K562 (cell line): Measurements from ENCODE around the gene SLC39A6. TPM values are rescaled to one million over a fixed set of nuclear protein-coding genes. Genes with fewer than 3 reads are reported as not detected.
A peak's percentile ranks its signal among the peaks of the same experiment; 100 is the strongest.

ENCODE experiments used
- ARNT ChIP-seq, 2 experiments: fragments of 450-650 bp; IDR thresholded peaks; 2 replicates each; pipeline ENCODE4 v1.6.1; 2016; ENCODE audit warnings: mild to moderate bottlenecking in 1 of 2
- ATF3 ChIP-seq, 2 experiments: fragments of 450-650 bp in 1 of 2; sonication (generic) in 1 of 2; formaldehyde crosslinking in 1 of 2; IDR thresholded peaks in 1 of 2; conservative IDR thresholded peaks in 1 of 2; 2 replicates each; pipeline versions ENCODE4 v1.6.1 to v1.8.1; 2016 to 2023; ENCODE audit warnings: mild to moderate bottlenecking in 2 of 2, moderate library complexity in 2 of 2, inconsistent platforms in 1 of 2, missing genetic modification reagents in 1 of 2
- BACH1 ChIP-seq: fragments of 200-800 bp; sonication (Bioruptor generic); IDR thresholded peaks from 2 replicates; pipeline ENCODE4 v1.6.1; 2016; ENCODE audit warnings: missing genetic modification characterization, missing compliant biosample characterization
- CHD2 ChIP-seq: IDR thresholded peaks from 2 replicates; pipeline ENCODE4 v1.6.1; 2011; ENCODE audit warnings: low read depth, low read length
- CXXC5 ChIP-seq: fragments of 250-450 bp; sonication (Bioruptor Pico); IDR thresholded peaks from 2 replicates; pipeline ENCODE4 v1.8.0; 2022; ENCODE audit warnings: inconsistent platforms, mild to moderate bottlenecking, moderate library complexity
- GABPB1 ChIP-seq: sonication (generic); formaldehyde crosslinking; IDR thresholded peaks from 2 replicates; pipeline ENCODE4 v1.8.0; 2022; ENCODE audit warnings: mild to moderate bottlenecking, missing genetic modification reagents
- HDAC3 ChIP-seq: fragments of 450-650 bp; IDR thresholded peaks from 2 replicates; pipeline ENCODE4 v1.6.1; 2018; ENCODE audit warnings: borderline replicate concordance, mild to moderate bottlenecking, moderate library complexity; ENCODE audit not compliant: partially characterized antibody
- NCOA2 ChIP-seq, 2 experiments: fragments of 450-650 bp; IDR thresholded peaks; 2 replicates each; pipeline ENCODE4 v1.6.1; 2018; ENCODE audit warnings: mild to moderate bottlenecking in 2 of 2, moderate library complexity in 1 of 2; ENCODE audit not compliant: partially characterized antibody in 2 of 2
- NR2C2 ChIP-seq, 2 experiments: fragments of 200-800 bp in 1 of 2; sonication (Bioruptor generic) in 1 of 2; sonication (generic) in 1 of 2; formaldehyde crosslinking in 1 of 2; IDR thresholded peaks; 2 replicates each; pipeline versions ENCODE4 v1.6.1 to v1.8.0; 2016 to 2022; ENCODE audit warnings: mild to moderate bottlenecking in 1 of 2, missing compliant biosample characterization in 1 of 2, missing genetic modification characterization in 1 of 2, missing genetic modification reagents in 1 of 2
- PHF8 ChIP-seq: fragments of 200-600 bp; sonication (generic); IDR thresholded peaks from 2 replicates; pipeline ENCODE4 v1.6.1; 2012; ENCODE audit warnings: mixed run types, mild to moderate bottlenecking, inconsistent platforms, low read length, moderate library complexity, borderline replicate concordance
- POLR2A ChIP-seq: fragments of 450-650 bp; conservative IDR thresholded peaks from 2 replicates; pipeline ENCODE4 v1.6.1; 2016
- SAFB ChIP-seq: fragments of 200-400 bp; formaldehyde crosslinking; IDR thresholded peaks from 2 replicates; pipeline ENCODE4 v1.6.1; 2017; ENCODE audit warnings: low read depth, low read length, borderline replicate concordance
- SMAD1 ChIP-seq: fragments of 150-350 bp; IDR thresholded peaks from 2 replicates; pipeline ENCODE4 v1.6.1; 2014; ENCODE audit warnings: low read length, low read depth; ENCODE audit not compliant: partially characterized antibody
- SRSF1 ChIP-seq: fragments of 200-400 bp; formaldehyde crosslinking; IDR thresholded peaks from 2 replicates; pipeline ENCODE4 v1.6.1; 2017; ENCODE audit warnings: mild to moderate bottlenecking, low read depth, low read length, moderate library complexity
- TAL1 ChIP-seq: fragments of 450-650 bp; IDR thresholded peaks from 2 replicates; pipeline ENCODE4 v1.6.1; 2016; ENCODE audit warnings: mild to moderate bottlenecking
- TCFL5 ChIP-seq: fragments of 250-450 bp; sonication (Bioruptor Pico); conservative IDR thresholded peaks from 2 replicates; pipeline ENCODE4 v1.6.1; 2021; ENCODE audit warnings: mild to moderate bottlenecking, moderate library complexity, matching md5 sums
- ZNF232 ChIP-seq: sonication (generic); formaldehyde crosslinking; IDR thresholded peaks from 2 replicates; pipeline ENCODE4 v1.8.0; 2022; ENCODE audit warnings: mild to moderate bottlenecking, missing genetic modification reagents
- ZNF398 ChIP-seq: fragments of 250-450 bp; sonication (Bioruptor Pico); IDR thresholded peaks from 2 replicates; pipeline ENCODE4 v1.8.0; 2021; ENCODE audit warnings: moderate library complexity, mild to moderate bottlenecking, inconsistent platforms
- ZNF507 ChIP-seq: conservative IDR thresholded peaks from 2 replicates; pipeline ENCODE4 v1.6.1; 2017; ENCODE audit warnings: missing genetic modification characterization, missing compliant biosample characterization
- polyA plus RNA-seq, 8 experiments: library from polyadenylated mRNA; depleted of rRNA in 4 of 8; stranded (reverse) in 5 of 8; unstranded in 3 of 8; fragments of >200 nt; fragmentation: Nextera tagmentation in 2 of 8; fragmentation: Illumina TruSeq in 1 of 8; extraction: Ambion mirVana in 2 of 8; extraction: Trizol in 1 of 8; gene quantifications; 2 replicates each; pipeline versions ENCODE4 v1.2.1 to v1.2.3, GENCODE V29; 2011 to 2014; ENCODE audit warnings: inconsistent platforms in 1 of 8, missing spikeins in 1 of 8
- total RNA-seq, 7 experiments: library from RNA; depleted of rRNA in 6 of 7; stranded (reverse); fragments of >200 nt in 6 of 7; fragmentation: Illumina TruSeq in 2 of 7; extraction: Trizol in 2 of 7; gene quantifications; 2 replicates each; pipeline versions ENCODE4 v1.2.1 to v1.2.3, GENCODE V29; 2011 to 2021; ENCODE audit warnings: low replicate concordance in 1 of 7
- TF ChIP-seq, protein P1 (sequence below): sonication (generic); formaldehyde crosslinking; IDR thresholded peaks from 2 replicates; pipeline ENCODE4 v1.8.0; 2022; ENCODE audit warnings: mild to moderate bottlenecking, missing genetic modification reagents

Gene SLC39A6
- total and polyA plus RNA-seq, 9 of the 15 experiments (the other 6 are each of a cell fraction or from before 2014, with no cell fraction given): 5.6 to 23.8 (median 17.4) TPM

DNA sequence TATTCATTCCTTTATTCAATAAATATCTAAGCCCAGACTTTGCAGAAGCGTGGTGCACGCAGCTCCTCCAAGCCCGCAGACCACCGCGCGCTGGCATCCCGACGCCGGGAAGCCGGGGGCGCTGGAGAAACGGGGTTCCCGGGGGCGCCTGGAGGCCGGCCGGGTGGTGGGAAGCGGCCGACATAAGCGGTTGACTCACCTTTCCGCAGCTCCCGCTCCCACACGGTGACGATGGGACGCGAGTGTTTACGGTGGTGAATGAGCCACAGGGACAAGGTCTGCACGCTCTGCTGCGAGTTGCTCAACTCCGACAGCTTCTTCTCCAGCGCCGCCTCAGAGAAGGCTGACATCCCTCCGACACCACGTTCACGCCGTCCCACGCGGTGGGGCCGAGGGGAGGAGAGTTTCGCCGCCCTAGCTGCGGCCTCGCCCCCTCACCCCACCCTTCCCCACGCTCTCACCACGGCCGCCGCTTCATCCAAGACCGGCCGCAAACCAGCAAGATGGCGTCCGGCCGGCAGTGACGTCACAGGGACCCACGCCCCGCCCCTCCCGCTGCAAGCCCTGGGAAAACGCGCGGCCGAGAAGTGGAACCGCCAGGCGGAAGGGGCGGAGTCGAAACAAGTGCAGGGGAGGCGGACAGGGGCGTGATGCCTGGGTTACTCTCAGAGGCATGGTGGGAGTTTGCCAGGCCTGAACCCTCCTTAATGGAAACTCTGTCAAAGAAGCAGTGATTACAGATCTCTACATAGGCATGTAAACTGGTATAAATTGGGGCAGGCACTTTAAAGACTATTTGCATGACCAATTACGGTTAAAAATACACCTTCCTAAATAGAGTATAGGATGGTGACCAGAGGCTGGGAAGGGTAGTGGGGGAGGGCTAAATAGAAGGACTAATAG lies 61.8 kb downstream of the SLC39A6 start, which contains the start of gene RPRD1A (continued):
- TF ChIP-seq NR2C2 (CRISPR knock-in tag; IDR thresholded peaks at IDR 0.05): no peak
- peak; percentile 43; the same call in 1 of the 2 replicates for TF ChIP-seq NR2C2 (tag; IDR thresholded peaks at IDR 0.05)
- no peak for TF ChIP-seq ZNF398
- no peak for TF ChIP-seq HDAC3
- peak; percentile 97 for TF ChIP-seq PHF8
- TF ChIP-seq BACH1: no peak
- TF ChIP-seq GABPB1 (CRISPR knock-in tag): peak; percentile 88
- TF ChIP-seq ZNF507 (tag): no peak
- peak; percentile 78 for TF ChIP-seq CHD2
- no peak for TF ChIP-seq ARNT (IDR thresholded peaks at IDR 0.05)
- peak; percentile 71 for TF ChIP-seq CXXC5
- TF ChIP-seq SRSF1: no peak
- no peak for TF ChIP-seq TAL1
- peak; percentile 67 for TF ChIP-seq SMAD1
- TF ChIP-seq SAFB: peak; percentile 90
- TF ChIP-seq ZNF232: peak; percentile 21; the same call in 1 of the 2 replicates
- TF ChIP-seq TCFL5 (CRISPR knock-in tag): no peak
- TF ChIP-seq POLR2A: peak; percentile 93
- no peak for TF ChIP-seq NCOA2 (IDR thresholded peaks at IDR 0.05; ENCODE audit: partially characterized antibody in 2 of 2)
- TF ChIP-seq ATF3 (IDR thresholded peaks at IDR 0.05): peak; percentile 93
- TF ChIP-seq ATF3 (CRISPR knock-in tag; conservative IDR thresholded peaks at IDR 0.05): peak; percentile 62; the same call in 1 of the 2 replicates
- TF ChIP-seq, protein P1, sequence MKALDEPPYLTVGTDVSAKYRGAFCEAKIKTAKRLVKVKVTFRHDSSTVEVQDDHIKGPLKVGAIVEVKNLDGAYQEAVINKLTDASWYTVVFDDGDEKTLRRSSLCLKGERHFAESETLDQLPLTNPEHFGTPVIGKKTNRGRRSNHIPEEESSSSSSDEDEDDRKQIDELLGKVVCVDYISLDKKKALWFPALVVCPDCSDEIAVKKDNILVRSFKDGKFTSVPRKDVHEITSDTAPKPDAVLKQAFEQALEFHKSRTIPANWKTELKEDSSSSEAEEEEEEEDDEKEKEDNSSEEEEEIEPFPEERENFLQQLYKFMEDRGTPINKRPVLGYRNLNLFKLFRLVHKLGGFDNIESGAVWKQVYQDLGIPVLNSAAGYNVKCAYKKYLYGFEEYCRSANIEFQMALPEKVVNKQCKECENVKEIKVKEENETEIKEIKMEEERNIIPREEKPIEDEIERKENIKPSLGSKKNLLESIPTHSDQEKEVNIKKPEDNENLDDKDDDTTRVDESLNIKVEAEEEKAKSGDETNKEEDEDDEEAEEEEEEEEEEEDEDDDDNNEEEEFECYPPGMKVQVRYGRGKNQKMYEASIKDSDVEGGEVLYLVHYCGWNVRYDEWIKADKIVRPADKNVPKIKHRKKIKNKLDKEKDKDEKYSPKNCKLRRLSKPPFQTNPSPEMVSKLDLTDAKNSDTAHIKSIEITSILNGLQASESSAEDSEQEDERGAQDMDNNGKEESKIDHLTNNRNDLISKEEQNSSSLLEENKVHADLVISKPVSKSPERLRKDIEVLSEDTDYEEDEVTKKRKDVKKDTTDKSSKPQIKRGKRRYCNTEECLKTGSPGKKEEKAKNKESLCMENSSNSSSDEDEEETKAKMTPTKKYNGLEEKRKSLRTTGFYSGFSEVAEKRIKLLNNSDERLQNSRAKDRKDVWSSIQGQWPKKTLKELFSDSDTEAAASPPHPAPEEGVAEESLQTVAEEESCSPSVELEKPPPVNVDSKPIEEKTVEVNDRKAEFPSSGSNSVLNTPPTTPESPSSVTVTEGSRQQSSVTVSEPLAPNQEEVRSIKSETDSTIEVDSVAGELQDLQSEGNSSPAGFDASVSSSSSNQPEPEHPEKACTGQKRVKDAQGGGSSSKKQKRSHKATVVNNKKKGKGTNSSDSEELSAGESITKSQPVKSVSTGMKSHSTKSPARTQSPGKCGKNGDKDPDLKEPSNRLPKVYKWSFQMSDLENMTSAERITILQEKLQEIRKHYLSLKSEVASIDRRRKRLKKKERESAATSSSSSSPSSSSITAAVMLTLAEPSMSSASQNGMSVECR (CRISPR knock-in tag): peak; percentile 83; the same call in 1 of the 2 replicates
